Esophagus muscularis mucosa (tissue), 4 donors: ENCODE results near the gene ZBTB39.
"Not testable (repeated sequence)": the region's sequence is repeated elsewhere in the genome, so short reads cannot be mapped to it uniquely, and the experiment has no call there.

Experiments
- CTCF ChIP-seq, 3 experiments: fragments of 200-600 bp in 2 of 3; fragments of 450-650 bp in 1 of 3; sonication (generic) in 2 of 3; IDR thresholded peaks; one replicate each; pipeline ENCODE4 v1.5.1; 2017 to 2019; ENCODE audit warnings: antibody characterized with exemption in 3 of 3, mild to moderate bottlenecking in 2 of 3, moderate library complexity in 1 of 3
- EP300 ChIP-seq: sonication (generic); formaldehyde crosslinking; IDR thresholded peaks from one replicate; pipeline ENCODE4 v1.6.1; 2017; ENCODE audit warnings: antibody characterized with exemption
- POLR2A ChIP-seq: fragments of 450-650 bp; IDR thresholded peaks from one replicate; pipeline ENCODE4 v1.6.1; 2017; ENCODE audit warnings: antibody characterized with exemption, moderate library complexity, mild to moderate bottlenecking, low read depth
- POLR2AphosphoS5 ChIP-seq, 2 donors: sonication (generic); formaldehyde crosslinking; IDR thresholded peaks; one replicate each; pipeline ENCODE4 v1.6.1; 2017; ENCODE audit warnings: antibody characterized with exemption in 2 of 2

- TF ChIP-seq CTCF (IDR thresholded peaks at IDR 0.05); POLR2A; POLR2AphosphoS5 (IDR thresholded peaks at IDR 0.05); EP300: not testable (repeated sequence)
Observed at GRCh38 chr12:56965124-56965523, 41.2 kb downstream of the ZBTB39 start.
